Activated CD4-positive, alpha-beta T cell treated with anti-CD3 and anti-CD28 coated beads for 24 hours (primary cell): ENCODE measurements around the gene SCEL.
"Not testable (repeated sequence)": the region's sequence is repeated elsewhere in the genome, so short reads cannot be mapped to it uniquely, and the experiment has no call there.

ENCODE experiments used
- DNase-seq, 2 donors: peaks; one replicate each; pipeline ENCODE4 v3.0.0-alpha.2; 2020; ENCODE audit warnings: low read depth in 2 of 2

Gene SCEL, protein sequence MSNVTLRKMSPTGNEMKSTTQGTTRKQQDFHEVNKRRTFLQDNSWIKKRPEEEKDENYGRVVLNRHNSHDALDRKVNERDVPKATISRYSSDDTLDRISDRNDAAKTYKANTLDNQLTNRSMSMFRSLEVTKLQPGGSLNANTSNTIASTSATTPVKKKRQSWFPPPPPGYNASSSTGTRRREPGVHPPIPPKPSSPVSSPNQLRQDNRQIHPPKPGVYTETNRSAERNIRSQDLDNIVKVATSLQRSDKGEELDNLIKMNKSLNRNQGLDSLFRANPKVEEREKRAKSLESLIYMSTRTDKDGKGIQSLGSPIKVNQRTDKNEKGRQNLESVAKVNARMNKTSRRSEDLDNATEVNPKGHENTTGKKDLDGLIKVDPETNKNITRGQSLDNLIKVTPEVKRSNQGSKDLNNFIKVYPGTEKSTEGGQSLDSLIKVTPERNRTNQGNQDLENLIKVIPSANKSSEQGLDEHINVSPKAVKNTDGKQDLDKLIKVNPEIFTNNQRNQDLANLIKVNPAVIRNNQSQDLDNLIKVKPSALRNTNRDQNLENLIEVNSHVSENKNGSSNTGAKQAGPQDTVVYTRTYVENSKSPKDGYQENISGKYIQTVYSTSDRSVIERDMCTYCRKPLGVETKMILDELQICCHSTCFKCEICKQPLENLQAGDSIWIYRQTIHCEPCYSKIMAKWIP

GRCh38 chr13:77535448-77535847 is at the start of gene SCEL:
Gene SCEL, plus strand, starts transcription at chr13:77535706. Its CDS starts 20,170 bp downstream, at chr13:77555876.
- no peak for DNase-seq

DNA sequence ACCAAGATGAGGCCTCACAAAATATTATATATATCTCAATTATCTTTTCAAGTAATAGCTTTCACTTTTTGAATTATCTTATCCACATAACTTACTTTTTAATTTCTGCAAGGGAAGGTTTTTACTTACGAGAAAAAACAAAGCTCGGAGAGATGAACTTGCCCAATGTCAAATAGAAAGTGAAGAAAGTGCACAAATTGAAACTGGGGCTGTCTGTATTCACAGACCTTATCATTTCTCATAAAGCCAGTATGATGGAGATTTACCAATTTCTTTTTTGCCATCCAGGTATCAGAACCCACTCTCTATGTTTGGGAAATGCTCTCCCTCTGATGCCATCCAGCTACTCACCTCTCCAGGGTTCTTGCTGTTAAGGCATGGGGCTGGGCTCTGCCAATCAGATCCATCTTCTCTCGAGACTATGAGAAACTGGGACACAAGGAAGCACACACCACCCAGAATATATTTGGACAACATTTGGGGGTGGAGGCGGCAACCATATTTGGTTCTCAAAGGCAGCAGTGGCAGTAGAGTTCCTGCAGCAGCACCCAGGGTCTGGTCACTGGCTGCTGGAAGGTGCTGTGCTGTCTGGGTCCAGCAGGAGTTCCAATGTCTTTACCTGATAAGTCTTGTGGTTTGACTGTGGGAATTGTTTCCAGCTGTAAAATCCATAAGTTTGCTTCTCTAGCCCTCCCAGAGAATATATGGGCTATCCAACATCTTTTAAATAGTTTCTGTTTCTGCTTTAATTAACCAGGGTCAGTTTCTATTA is 45.8 kb upstream of the SCEL start:
- no peak for DNase-seq

- DNase-seq: no peak
Measured at GRCh38 chr13:77492982-77493381, 42.5 kb upstream of the SCEL start.

GRCh38 chr13:77494226-77494625 is 41.3 kb upstream of the SCEL start:
- no peak for DNase-seq

- no peak for DNase-seq
Measured at GRCh38 chr13:77497350-77497749, 38.2 kb upstream of the SCEL start.

DNA sequence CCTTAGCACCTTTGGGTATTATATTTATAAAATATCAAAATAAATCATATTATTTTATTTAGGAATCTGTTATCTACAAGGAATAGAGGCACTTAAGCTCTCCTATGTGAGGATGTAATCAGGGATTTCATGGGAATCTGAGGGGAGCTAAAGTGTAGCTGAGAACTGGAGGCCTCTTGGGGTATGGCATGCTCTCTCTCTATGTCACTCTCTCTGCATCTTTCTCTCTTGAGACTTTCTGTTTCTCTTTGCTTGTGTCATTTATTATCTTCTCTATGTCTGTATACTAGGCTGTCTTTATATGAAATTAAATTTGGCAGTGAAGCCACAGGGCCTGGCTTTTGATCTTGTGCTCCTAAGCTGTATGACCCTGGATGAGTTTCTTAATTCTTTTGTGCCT is 37.7 kb upstream of the SCEL start:
- DNase-seq: no peak

- DNase-seq: no peak
Measured at GRCh38 chr13:77502104-77502720, 33.3 kb upstream of the SCEL start.

- no peak for DNase-seq
Measured at GRCh38 chr13:77503398-77503797, 32.1 kb upstream of the SCEL start.

GRCh38 chr13:77506874-77507273 is 28.6 kb upstream of the SCEL start:
- no peak for DNase-seq

- DNase-seq: no peak
Measured at GRCh38 chr13:77507931-77508776, 27.4 kb upstream of the SCEL start.

GRCh38 chr13:77508959-77509620 is 26.4 kb upstream of the SCEL start:
- no peak for DNase-seq

DNA sequence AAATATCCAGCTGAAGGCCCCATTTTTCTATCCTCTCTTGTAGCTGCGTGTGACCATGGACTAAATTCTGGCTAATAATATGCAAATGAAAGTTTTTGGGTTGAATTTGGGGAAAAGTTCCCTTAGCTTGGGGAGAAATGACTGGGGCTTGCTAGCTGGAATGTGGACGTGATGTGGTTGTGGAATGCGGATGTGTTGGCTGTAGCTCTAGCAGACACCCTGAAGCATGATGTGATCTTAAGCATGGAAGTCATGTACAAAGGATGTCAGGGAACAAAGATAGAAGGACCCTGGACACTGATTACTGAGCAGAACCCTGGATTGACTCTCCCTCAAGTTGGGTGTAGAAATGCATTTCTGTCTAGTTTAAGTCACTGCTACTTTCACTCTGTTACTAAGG is 25.4 kb upstream of the SCEL start:
- no peak for DNase-seq

GRCh38 chr13:77511552-77511951 is 24.0 kb upstream of the SCEL start:
- no peak for DNase-seq

DNA sequence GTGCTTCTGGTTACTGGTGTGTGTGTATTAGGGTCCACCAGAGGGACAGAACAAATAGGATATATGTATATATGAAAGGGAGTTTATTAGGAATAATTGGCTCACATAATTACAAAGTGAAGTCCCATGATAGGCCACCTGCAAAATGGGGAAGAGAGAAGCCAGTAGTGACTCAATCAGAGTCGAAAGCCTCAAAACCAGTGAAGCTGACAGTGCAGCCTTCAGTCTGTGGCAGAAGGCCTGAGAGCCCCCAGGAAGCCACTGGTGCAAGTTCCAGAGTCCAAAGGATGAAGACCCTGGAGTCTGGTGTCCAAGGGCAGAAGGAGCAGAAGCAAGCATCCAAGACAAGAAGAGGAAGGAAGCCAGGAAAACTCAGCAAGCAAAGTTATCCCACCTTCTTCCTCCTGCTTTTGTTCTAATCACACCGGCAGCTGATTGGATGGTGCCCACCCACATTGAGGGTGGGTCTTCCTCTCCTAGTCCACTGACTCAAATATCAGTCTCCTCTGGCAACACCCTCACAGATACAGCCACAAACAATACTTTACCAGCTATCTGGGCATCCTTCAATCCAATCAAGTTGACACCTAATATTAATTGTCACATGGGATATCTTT is 21.7 kb upstream of the SCEL start:
- no peak for DNase-seq

- no peak for DNase-seq
Measured at GRCh38 chr13:77514336-77514726, 21.2 kb upstream of the SCEL start.

DNA sequence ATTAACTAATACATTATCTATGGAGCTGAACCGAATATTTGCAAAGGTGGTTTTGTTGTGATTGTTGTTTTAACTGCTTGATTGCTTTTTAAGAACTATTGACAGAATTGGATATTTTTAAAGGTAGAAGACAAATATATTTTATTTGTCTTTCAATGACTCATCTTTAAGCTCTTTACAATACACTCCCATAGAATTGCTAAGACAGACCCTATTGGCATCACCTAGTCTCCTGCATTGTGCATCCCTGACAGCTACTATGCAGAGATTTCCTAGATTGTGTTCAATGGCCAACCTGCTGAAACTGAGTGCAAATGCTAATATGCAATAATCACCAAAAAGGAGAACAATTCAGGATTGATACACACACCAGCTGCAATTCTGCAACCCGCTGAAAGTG is 19.7 kb upstream of the SCEL start:
- no peak for DNase-seq

- no peak for DNase-seq
Measured at GRCh38 chr13:77516342-77516789, 19.1 kb upstream of the SCEL start.

- no peak for DNase-seq
Measured at GRCh38 chr13:77518266-77518665, 17.2 kb upstream of the SCEL start.

- DNase-seq: not testable (repeated sequence)
Measured at GRCh38 chr13:77519396-77519795, 16.1 kb upstream of the SCEL start.

- DNase-seq: no peak
Measured at GRCh38 chr13:77519808-77520207, 15.7 kb upstream of the SCEL start.
